GM10266 (cell line): ENCODE measurements around the gene PDE4A.
A peak's percentile ranks its signal among the peaks of the same experiment; 100 is the strongest.

Experiments used
- DNase-seq: peaks from one replicate; pipeline ENCODE4 v3.0.0; 2012; ENCODE audit errors: extremely low spot score
- CTCF ChIP-seq: IDR thresholded peaks from 2 replicates; pipeline ENCODE4 v1.5.1; 2012; ENCODE audit warnings: mild to moderate bottlenecking, low read depth; ENCODE audit not compliant: control insufficient read depth, insufficient read depth; ENCODE audit errors: missing control alignments

PDE4A gene

GRCh38 chr19:10516671-10517286, 96.4 kb downstream of the PDE4A start:
- TF ChIP-seq CTCF: no peak
- peak; percentile 42 for DNase-seq

- no peak for TF ChIP-seq CTCF
- DNase-seq: no peak
Observed at GRCh38 chr19:10517361-10517759, 97.0 kb downstream of the PDE4A start, which contains the start of gene S1PR5. TSS of gene S1PR5 (minus strand) at chr19:10517447. CDS start at chr19:10515011, 2,436 bp downstream.

GRCh38 chr19:10517760-10518443, 97.6 kb downstream of the PDE4A start:
- DNase-seq: peak; percentile 30
- no peak for TF ChIP-seq CTCF

- no peak for TF ChIP-seq CTCF
- peak; percentile 47 for DNase-seq
Observed at GRCh38 chr19:10518444-10519361, 98.4 kb downstream of the PDE4A start.
